ENCODE results near the gene MARVELD1.

DNA sequence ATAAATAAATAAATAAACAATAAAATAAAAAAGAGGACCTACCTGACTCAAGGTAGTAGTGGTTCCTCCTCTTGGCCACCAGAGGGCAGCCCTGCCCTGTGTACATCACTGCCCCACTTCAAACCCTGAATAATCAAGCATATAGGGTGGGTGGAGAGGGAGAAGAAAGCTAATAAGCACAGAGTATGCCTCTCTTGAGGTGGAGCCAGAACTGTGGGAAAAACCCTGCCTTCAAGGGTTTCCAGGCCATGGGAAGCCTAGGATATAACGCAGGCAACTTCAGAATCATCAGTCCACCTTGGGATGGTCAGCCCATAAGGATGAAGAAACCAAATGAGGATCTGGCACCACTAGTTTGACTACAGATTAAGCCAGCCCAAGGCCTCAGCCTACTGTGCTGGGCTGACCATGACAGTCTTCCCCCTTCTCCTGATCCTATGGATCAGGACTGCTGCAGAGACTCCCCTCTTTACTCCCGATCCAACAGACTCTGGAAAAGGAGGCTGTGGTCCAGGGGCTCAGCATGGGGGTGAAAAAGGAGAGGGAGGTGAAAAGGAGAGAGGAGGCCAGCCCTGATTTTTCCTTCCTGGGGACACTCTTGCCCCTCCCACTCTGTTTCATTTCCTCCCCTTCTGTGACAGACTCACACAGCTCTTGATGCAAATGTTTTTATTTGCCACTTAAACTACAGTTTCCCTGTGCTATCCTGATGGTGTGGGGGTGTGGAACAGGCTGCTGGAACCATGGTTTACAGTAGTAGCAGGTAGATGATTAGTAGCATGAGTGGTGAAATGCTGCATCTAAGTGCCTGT lies 36.6 kb upstream of the MARVELD1 start:
- TF ChIP-seq, protein P1, sequence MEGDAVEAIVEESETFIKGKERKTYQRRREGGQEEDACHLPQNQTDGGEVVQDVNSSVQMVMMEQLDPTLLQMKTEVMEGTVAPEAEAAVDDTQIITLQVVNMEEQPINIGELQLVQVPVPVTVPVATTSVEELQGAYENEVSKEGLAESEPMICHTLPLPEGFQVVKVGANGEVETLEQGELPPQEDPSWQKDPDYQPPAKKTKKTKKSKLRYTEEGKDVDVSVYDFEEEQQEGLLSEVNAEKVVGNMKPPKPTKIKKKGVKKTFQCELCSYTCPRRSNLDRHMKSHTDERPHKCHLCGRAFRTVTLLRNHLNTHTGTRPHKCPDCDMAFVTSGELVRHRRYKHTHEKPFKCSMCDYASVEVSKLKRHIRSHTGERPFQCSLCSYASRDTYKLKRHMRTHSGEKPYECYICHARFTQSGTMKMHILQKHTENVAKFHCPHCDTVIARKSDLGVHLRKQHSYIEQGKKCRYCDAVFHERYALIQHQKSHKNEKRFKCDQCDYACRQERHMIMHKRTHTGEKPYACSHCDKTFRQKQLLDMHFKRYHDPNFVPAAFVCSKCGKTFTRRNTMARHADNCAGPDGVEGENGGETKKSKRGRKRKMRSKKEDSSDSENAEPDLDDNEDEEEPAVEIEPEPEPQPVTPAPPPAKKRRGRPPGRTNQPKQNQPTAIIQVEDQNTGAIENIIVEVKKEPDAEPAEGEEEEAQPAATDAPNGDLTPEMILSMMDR (IDR thresholded peaks at IDR 0.05): peak; percentile 75 to 93 (median 80)
- no peak for TF ChIP-seq POLR2A (IDR thresholded peaks at IDR 0.05)
